Bone marrow (tissue), 2 donors: ENCODE data around the gene YOD1.

Experiments used
- DNase-seq, 2 donors: peaks; one replicate each; lab custom pipeline; 2025; lab: John Stamatoyannopoulos, UW

Gene YOD1

GRCh38 chr1:207072233-207072632 lies 21.2 kb upstream of the YOD1 start:
- no peak for DNase-seq

GRCh38 chr1:207071426-207071825 lies 20.4 kb upstream of the YOD1 start:
- DNase-seq, result no peak

GRCh38 chr1:207070811-207071210 lies 19.8 kb upstream of the YOD1 start:
- DNase-seq, result no peak

- DNase-seq, result no peak
These were observed 19.0 kb upstream of the YOD1 start for GRCh38 chr1:207069858-207070506.

- no peak for DNase-seq
These were observed 18.1 kb upstream of the YOD1 start for GRCh38 chr1:207069061-207069460.

GRCh38 chr1:207067665-207068064 lies 16.7 kb upstream of the YOD1 start:
- no peak for DNase-seq

GRCh38 chr1:207067185-207067584 lies 16.2 kb upstream of the YOD1 start:
- DNase-seq, result no peak

- no peak for DNase-seq
These were observed 13.6 kb upstream of the YOD1 start for GRCh38 chr1:207064561-207064960.

- DNase-seq, result no peak
These were observed 12.0 kb upstream of the YOD1 start for GRCh38 chr1:207063014-207063413.

- DNase-seq, result no peak
These were observed 11.1 kb upstream of the YOD1 start for GRCh38 chr1:207062058-207062457.

- no peak for DNase-seq
These were observed 9.6 kb upstream of the YOD1 start for GRCh38 chr1:207060596-207060995.

- DNase-seq, result no peak
These were observed 8.9 kb upstream of the YOD1 start for GRCh38 chr1:207059881-207060280.

- no peak for DNase-seq
These were observed 8.2 kb upstream of the YOD1 start for GRCh38 chr1:207058878-207059867.

GRCh38 chr1:207058252-207058651 lies 7.2 kb upstream of the YOD1 start:
- DNase-seq, result no peak

GRCh38 chr1:207056673-207057072 lies 5.7 kb upstream of the YOD1 start:
- no peak for DNase-seq

- no peak for DNase-seq
These were observed 4.5 kb upstream of the YOD1 start for GRCh38 chr1:207055386-207056001.

GRCh38 chr1:207054491-207054890 lies 3.5 kb upstream of the YOD1 start:
- peak in 1 of 2 donors; percentile 65 for DNase-seq

- DNase-seq, result peak; percentile 44 to 71
These were observed 2.1 kb upstream of the YOD1 start, which contains the start of gene PFKFB2 for GRCh38 chr1:207052911-207053769. Gene PFKFB2 (plus strand): TSS chr1:207053275. CDS start chr1:207054718, 1,443 bp downstream.

GRCh38 chr1:207050480-207051190 lies 373 bp downstream of the YOD1 start:
- peak; percentile 60 to 63 for DNase-seq

- peak in 1 of 2 donors; percentile 44 for DNase-seq
These were observed 1.0 kb downstream of the YOD1 start for GRCh38 chr1:207049974-207050391.

GRCh38 chr1:207049514-207049913 lies 1.5 kb downstream of the YOD1 start:
- no peak for DNase-seq
